Esophagus squamous epithelium (tissue), 4 donors: ENCODE measurements around the gene NUDCD3.

Experiments used
- CTCF ChIP-seq, 6 experiments: fragments of 450-650 bp in 4 of 6; fragments of 200-600 bp in 2 of 6; sonication (generic) in 2 of 6; IDR thresholded peaks; one replicate each; pipeline ENCODE4 v1.5.1; 2016 to 2019; ENCODE audit warnings: antibody characterized with exemption in 6 of 6, mild to moderate bottlenecking in 4 of 6, moderate library complexity in 4 of 6
- POLR2A ChIP-seq, 4 donors: fragments of 450-650 bp; IDR thresholded peaks; one replicate each; pipeline ENCODE4 v1.6.1; 2017; ENCODE audit warnings: antibody characterized with exemption in 4 of 4, mild to moderate bottlenecking in 4 of 4, moderate library complexity in 3 of 4

GRCh38 chr7:44454348-44454747 lies 36.1 kb downstream of the NUDCD3 start:
- TF ChIP-seq POLR2A (IDR thresholded peaks at IDR 0.05) (no peak), CTCF (IDR thresholded peaks at IDR 0.05) (no peak)
